K562 (cell line): ENCODE results near the gene LMO2. TPM values are rescaled to one million over a fixed set of nuclear protein-coding genes. Genes with fewer than 3 reads are reported as not detected.
A peak's percentile ranks its signal among the peaks of the same experiment; 100 is the strongest.

Source experiments
- ARID4B ChIP-seq: sonication (generic); formaldehyde crosslinking; IDR thresholded peaks from 2 replicates; pipeline ENCODE4 v1.8.0; 2022; ENCODE audit warnings: mild to moderate bottlenecking, missing genetic modification reagents
- C11orf30 ChIP-seq: fragments of 450-650 bp; IDR thresholded peaks from 2 replicates; pipeline ENCODE4 v1.6.1; 2016; ENCODE audit warnings: low read depth, mild to moderate bottlenecking
- CHD7 ChIP-seq: fragments of 200-600 bp; sonication (generic); IDR thresholded peaks from one replicate; pipeline ENCODE4 v1.6.1; 2012; ENCODE audit warnings: mild to moderate bottlenecking, low read depth, low read length, inconsistent platforms
- ELK1 ChIP-seq: sonication (generic); formaldehyde crosslinking; IDR thresholded peaks from 2 replicates; pipeline ENCODE4 v1.8.1; 2022; ENCODE audit warnings: missing genetic modification reagents
- FOSL1 ChIP-seq: fragments of 200-800 bp; sonication (Bioruptor generic); conservative IDR thresholded peaks from 2 replicates; pipeline ENCODE4 v1.6.1; 2016; ENCODE audit warnings: missing genetic modification characterization, missing compliant biosample characterization
- NFIC ChIP-seq: fragments of 450-650 bp; IDR thresholded peaks from 2 replicates; pipeline ENCODE4 v1.6.1; 2017; ENCODE audit warnings: mild to moderate bottlenecking, inconsistent platforms
- SAFB2 ChIP-seq: fragments of 200-400 bp; formaldehyde crosslinking; IDR thresholded peaks from 2 replicates; pipeline ENCODE4 v1.6.1; 2018; ENCODE audit warnings: borderline replicate concordance, low read length, low read depth, moderate library complexity; ENCODE audit not compliant: severe bottlenecking
- TAF15 ChIP-seq: fragments of 200-400 bp; formaldehyde crosslinking; IDR thresholded peaks from 2 replicates; pipeline ENCODE4 v1.6.1; 2017; ENCODE audit warnings: mild to moderate bottlenecking, low read depth, low read length, moderate library complexity
- TCF7 ChIP-seq: sonication (generic); IDR thresholded peaks from 2 replicates; pipeline ENCODE4 v1.6.1; 2016; ENCODE audit warnings: antibody characterized with exemption, borderline replicate concordance
- polyA plus RNA-seq, 8 experiments: library from polyadenylated mRNA; depleted of rRNA in 4 of 8; stranded (reverse) in 5 of 8; unstranded in 3 of 8; fragments of >200 nt; fragmentation: Nextera tagmentation in 2 of 8; fragmentation: Illumina TruSeq in 1 of 8; extraction: Ambion mirVana in 2 of 8; extraction: Trizol in 1 of 8; gene quantifications; 2 replicates each; pipeline versions ENCODE4 v1.2.1 to v1.2.3, GENCODE V29; 2011 to 2014; ENCODE audit warnings: inconsistent platforms in 1 of 8, missing spikeins in 1 of 8
- total RNA-seq, 7 experiments: library from RNA; depleted of rRNA in 6 of 7; stranded (reverse); fragments of >200 nt in 6 of 7; fragmentation: Illumina TruSeq in 2 of 7; extraction: Trizol in 2 of 7; gene quantifications; 2 replicates each; pipeline versions ENCODE4 v1.2.1 to v1.2.3, GENCODE V29; 2011 to 2021; ENCODE audit warnings: low replicate concordance in 1 of 7

LMO2 gene
- total and polyA plus RNA-seq, 9 of the 15 experiments (the other 6 are each of a cell fraction or from before 2014, with no cell fraction given) = 6.9 to 126 (median 91.5) TPM

GRCh38 chr11:33912405-33913361 is 20.8 kb upstream of the LMO2 start (continued):
- TF ChIP-seq CHD7 (no peak), NFIC (no peak), TAF15 (no peak), ELK1 (no peak), SAFB2 (no peak), FOSL1 (tag) (peak; percentile 99), ARID4B (no peak), TCF7 (no peak), C11orf30 (peak; percentile 77)
